NCI-H524 treated with DMSO at 0.1 percent for 48 hours (cell line): ENCODE data around the gene LRRC40.

Experiments
- DNase-seq: peaks from one replicate; lab custom pipeline; 2025; lab: John Stamatoyannopoulos, UW

The LRRC40 gene

DNA sequence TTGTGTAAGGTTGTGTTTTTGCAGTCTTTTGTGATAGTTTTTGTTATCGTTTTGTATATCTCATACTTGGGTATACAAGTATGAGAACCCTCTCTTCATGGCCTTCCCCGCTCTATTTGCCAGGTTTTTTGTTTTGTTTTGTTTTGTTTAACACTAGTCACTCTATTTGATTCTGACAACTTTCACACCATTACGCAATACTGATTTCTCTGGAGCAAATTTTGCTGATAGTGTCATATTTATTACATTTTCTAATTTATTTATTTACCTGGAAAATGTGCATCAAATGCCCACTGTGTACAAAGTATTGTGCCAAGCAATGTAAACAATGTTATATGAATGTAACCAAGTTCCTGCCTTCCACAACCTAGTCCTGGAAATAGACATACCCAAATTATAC is 90.1 kb downstream of the LRRC40 start:
- no peak for DNase-seq

DNA sequence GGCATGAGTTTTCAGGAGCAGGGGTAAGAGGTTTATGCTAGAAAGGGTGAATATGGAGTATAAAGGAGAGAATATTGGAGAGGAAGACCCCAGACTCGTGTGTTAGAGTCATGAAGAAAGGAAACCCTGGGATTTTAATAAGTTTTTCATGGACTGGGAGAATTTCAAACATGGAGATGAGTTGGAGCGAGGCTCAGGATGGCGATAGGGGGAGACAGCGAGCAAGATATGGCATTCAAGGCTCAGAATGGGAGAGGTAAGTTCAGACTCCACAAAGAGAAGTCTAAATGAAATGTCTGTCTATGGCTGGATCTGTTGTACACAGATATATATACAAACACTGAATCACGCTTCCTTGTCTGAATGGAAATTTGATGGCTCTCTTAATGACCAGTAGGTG is 92.5 kb downstream of the LRRC40 start:
- DNase-seq: no peak

DNA sequence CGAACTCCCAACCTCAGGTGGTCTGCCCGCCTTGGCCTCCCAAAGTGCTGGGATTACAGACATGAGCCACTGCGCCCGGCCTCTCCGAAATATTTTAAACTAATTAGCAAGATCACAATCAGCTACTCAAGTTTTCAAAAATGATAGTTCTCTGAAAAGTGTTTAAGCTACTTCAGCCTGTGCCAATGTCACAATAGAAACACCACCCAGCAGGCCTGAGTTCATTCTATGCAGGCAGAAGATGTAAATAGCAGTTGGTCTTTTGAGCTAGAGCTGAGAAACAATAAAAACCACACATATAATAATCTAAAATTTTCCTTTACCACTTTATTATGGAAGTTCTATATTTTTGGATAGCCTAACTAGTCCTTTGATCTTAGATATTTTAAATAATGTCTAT is 96.1 kb downstream of the LRRC40 start:
- no peak for DNase-seq

DNA sequence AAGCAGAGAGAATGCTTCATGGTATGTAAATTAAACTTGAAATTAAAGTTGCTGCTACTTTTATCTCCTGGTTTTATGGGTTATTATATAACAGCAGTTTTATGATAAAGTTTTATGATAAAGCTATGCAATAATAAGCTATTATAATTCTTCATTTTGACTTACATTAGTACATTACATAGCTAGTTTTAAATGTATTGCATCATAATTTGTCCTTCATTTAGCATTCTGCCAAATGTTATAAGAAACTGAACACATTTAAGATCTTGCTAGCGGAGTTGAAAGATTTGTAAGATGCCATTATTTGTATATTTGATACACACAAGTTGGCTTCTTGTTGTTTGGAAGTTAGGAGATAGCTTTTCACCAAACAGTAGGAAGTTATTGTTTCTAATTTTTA is 101.6 kb downstream of the LRRC40 start:
- DNase-seq: no peak

DNA sequence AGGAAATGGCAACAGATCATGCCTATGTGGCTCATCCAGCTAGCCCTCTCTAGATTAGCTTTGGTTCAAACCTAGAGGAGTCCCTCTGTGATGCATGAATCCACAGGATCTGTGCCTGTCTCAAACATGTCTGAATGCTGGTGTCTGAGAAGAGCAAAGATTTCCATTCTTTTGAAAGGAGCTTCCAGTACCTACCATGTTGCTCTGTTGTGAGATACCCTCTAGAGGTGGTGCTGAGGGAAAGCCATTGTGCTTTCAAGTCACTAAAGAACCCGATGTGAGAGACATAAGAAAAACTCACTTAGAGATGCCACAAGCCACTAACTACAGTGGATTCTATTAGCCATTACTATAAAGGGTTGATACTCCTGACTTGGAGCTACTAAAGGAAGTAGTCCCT is 103.6 kb downstream of the LRRC40 start:
- DNase-seq: no peak

DNA sequence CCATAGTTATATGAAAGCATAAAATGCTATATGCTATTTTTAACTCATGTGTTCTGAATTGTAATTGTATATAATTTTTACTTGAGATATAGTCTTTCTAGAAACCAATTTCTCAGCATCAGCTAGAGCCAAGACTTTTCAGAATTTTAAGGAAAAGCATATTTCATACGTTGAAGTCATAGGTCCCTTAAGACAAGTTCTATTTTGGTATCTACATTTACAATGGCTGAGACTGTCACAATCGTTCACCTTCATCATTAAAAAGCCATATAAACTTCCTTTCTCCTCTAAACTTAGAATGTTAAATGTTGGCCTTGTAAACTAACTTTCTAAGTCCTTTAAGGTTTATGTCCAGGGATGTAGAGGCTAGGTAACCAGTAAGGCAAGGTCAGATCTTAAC is 104.1 kb downstream of the LRRC40 start:
- DNase-seq: no peak
